Cardiac muscle cell (in vitro differentiated cells and primary cell): ENCODE data around the gene CXCR3. TPM values are rescaled to one million over a fixed set of nuclear protein-coding genes. Genes with fewer than 3 reads are reported as not detected.

Source experiments
- DNase-seq, 2 donors: peaks; one replicate each; pipeline versions ENCODE4 v3.0.0 to v3.0.0-alpha.2; 2010 to 2017; ENCODE audit warnings: low read depth in 1 of 2, low spot score in 1 of 2
- H3K27ac ChIP-seq: fragments of 200-600 bp; sonication (generic); 2 replicates; pipeline ENCODE4 v1.5.1; 2016
- H3K27me3 ChIP-seq: fragments of 200-600 bp; sonication (generic); 2 replicates; pipeline ENCODE4 v1.6.0; 2016; ENCODE audit warnings: control low read depth
- H3K36me3 ChIP-seq: fragments of 200-600 bp; sonication (generic); 2 replicates; pipeline ENCODE4 v1.5.1; 2016; ENCODE audit warnings: control low read depth
- H3K4me1 ChIP-seq: fragments of 200-600 bp; sonication (generic); 2 replicates; pipeline ENCODE4 v1.8.1; 2017; ENCODE audit warnings: low read depth, mild to moderate bottlenecking, mixed run types
- H3K4me3 ChIP-seq: fragments of 200-600 bp; sonication (generic); 2 replicates; pipeline ENCODE4 v1.5.1; 2016; ENCODE audit warnings: mild to moderate bottlenecking
- H3K9me3 ChIP-seq: fragments of 200-600 bp; sonication (generic); 2 replicates; pipeline ENCODE4 v1.5.1; 2017; ENCODE audit warnings: low read depth, mild to moderate bottlenecking, control low read depth
- CTCF ChIP-seq: IDR thresholded peaks from 2 replicates; pipeline ENCODE4 v1.5.1; 2012; ENCODE audit warnings: low read depth, mild to moderate bottlenecking, low read length
- polyA plus RNA-seq: library from polyadenylated mRNA; unstranded; fragments of >200 nt; fragmentation: Nextera tagmentation; extraction: Ambion mirVana; gene quantifications from 2 replicates; pipeline ENCODE4 v1.2.1, GENCODE V29; 2016
- total RNA-seq: library from RNA; depleted of rRNA; stranded (reverse); fragments of >200 nt; gene quantifications from 2 replicates; pipeline ENCODE4 v1.2.3, GENCODE V29; 2016

The CXCR3 gene
- total and polyA plus RNA-seq, 2 experiments from 2014 or later = not detected

- Histone ChIP-seq H3K27me3 (no peaks in the 10 kb centered on the region), H3K4me1 (no peaks in the 10 kb centered on the region), H3K27ac (no peak overlapping the region), H3K4me3 (no peak overlapping the region), H3K36me3 (no peaks in the 10 kb centered on the region), H3K9me3 (no peaks in the 10 kb centered on the region)
- DNase-seq = no peak
- TF ChIP-seq CTCF = no peak
Observed at GRCh38 chrX:71586929-71587328, 31.4 kb downstream of the CXCR3 start.

GRCh38 chrX:71581210-71581609 lies 37.1 kb downstream of the CXCR3 start:
- DNase-seq = peak in 1 of 2 donors; percentile 16
- Histone ChIP-seq H3K4me1 (no peaks in the 10 kb centered on the region), H3K27me3 (no peaks in the 10 kb centered on the region), H3K27ac (peak overlapping the region; percentile 78), H3K36me3 (no peaks in the 10 kb centered on the region), H3K9me3 (no peaks in the 10 kb centered on the region), H3K4me3 (no peak overlapping the region)
- TF ChIP-seq CTCF = no peak

- no peaks in the 10 kb centered on the region for H3K9me3 ChIP-seq
- peak overlapping the region; percentile 17 for H3K27ac ChIP-seq
- TF ChIP-seq CTCF = no peak
- H3K27me3 ChIP-seq = no peaks in the 10 kb centered on the region
- no peak overlapping the region for H3K4me3 ChIP-seq
- DNase-seq = no peak
- no peaks in the 10 kb centered on the region for H3K4me1 ChIP-seq
- peaks cover 7% of the 10 kb centered on the region for H3K36me3 ChIP-seq
Observed at GRCh38 chrX:71579990-71580380, 38.3 kb downstream of the CXCR3 start.

- H3K36me3 ChIP-seq = peaks cover 10% of the 10 kb centered on the region
- TF ChIP-seq CTCF = no peak
- H3K27ac ChIP-seq = peak overlapping the region; percentile 17
- no peaks in the 10 kb centered on the region for H3K27me3 ChIP-seq
- DNase-seq = no peak
- H3K4me3 ChIP-seq = no peak overlapping the region
- no peaks in the 10 kb centered on the region for H3K4me1 ChIP-seq
- H3K9me3 ChIP-seq = no peaks in the 10 kb centered on the region
Observed at GRCh38 chrX:71579136-71579989, 38.9 kb downstream of the CXCR3 start.

GRCh38 chrX:71578253-71579135 lies 39.8 kb downstream of the CXCR3 start, which contains the start of gene GCNA:
Gene GCNA (plus strand): TSS chrX:71578437. CDS start chrX:71580822, 2,385 bp downstream.
- TF ChIP-seq CTCF = no peak
- no peak within 1 kb of the TSS for H3K4me3 ChIP-seq
- no peak for DNase-seq
- no peak within 1 kb of the TSS for H3K27ac ChIP-seq
- H3K4me1 ChIP-seq = no peaks in the 10 kb centered on the region
- peaks cover 12% of the 10 kb centered on the region for H3K36me3 ChIP-seq
- no peaks in the 10 kb centered on the region for H3K9me3 ChIP-seq
- H3K27me3 ChIP-seq = no peaks in the 10 kb centered on the region
